KMS-11 (cell line): ENCODE measurements around the gene SLC29A3.

Experiments used
- H2AFZ ChIP-seq: fragments of 200-600 bp; sonication (generic); 2 replicates; pipeline ENCODE4 v1.6.1; 2016; ENCODE audit warnings: antibody characterized with exemption, mixed run types, low read depth
- H3K27ac ChIP-seq: fragments of 200-600 bp; sonication (generic); 2 replicates; pipeline ENCODE4 v1.6.1; 2016; ENCODE audit warnings: mild to moderate bottlenecking, mixed run types
- H3K27me3 ChIP-seq: fragments of 200-600 bp; sonication (generic); 2 replicates; pipeline ENCODE4 v1.6.1; 2017; ENCODE audit warnings: mild to moderate bottlenecking, low read depth, mixed run types, moderate library complexity; ENCODE audit not compliant: insufficient read depth
- H3K36me3 ChIP-seq: fragments of 200-600 bp; sonication (generic); 2 replicates; pipeline ENCODE4 v1.6.1; 2017; ENCODE audit warnings: mild to moderate bottlenecking, mixed run types; ENCODE audit not compliant: insufficient read depth
- H3K4me1 ChIP-seq: fragments of 200-600 bp; sonication (generic); 2 replicates; pipeline ENCODE4 v1.6.1; 2016; ENCODE audit warnings: mild to moderate bottlenecking, low read depth, mixed run types; ENCODE audit not compliant: poor library complexity, severe bottlenecking
- H3K4me2 ChIP-seq: fragments of 200-600 bp; sonication (generic); 2 replicates; pipeline ENCODE4 v1.7.0; 2016; ENCODE audit warnings: mild to moderate bottlenecking, mixed run types
- H3K4me3 ChIP-seq: fragments of 200-600 bp; sonication (generic); IDR thresholded peaks from 2 replicates; pipeline ENCODE4 v1.6.1; 2017; ENCODE audit warnings: low read depth, low read length, mixed read lengths; ENCODE audit not compliant: insufficient read depth
- H3K79me2 ChIP-seq: fragments of 200-600 bp; sonication (generic); 2 replicates; pipeline ENCODE4 v1.6.1; 2016; ENCODE audit warnings: low read depth, mixed run types; ENCODE audit not compliant: insufficient read depth
- H3K9ac ChIP-seq: fragments of 200-600 bp; sonication (generic); 2 replicates; pipeline ENCODE4 v1.6.1; 2016; ENCODE audit warnings: mild to moderate bottlenecking, mixed run types
- H4K20me1 ChIP-seq: fragments of 200-600 bp; sonication (generic); 2 replicates; pipeline ENCODE4 v1.6.1; 2016; ENCODE audit warnings: mild to moderate bottlenecking, mixed run types; ENCODE audit not compliant: insufficient read depth
- TF ChIP-seq, protein P1 (sequence below): fragments of 200-600 bp; sonication (generic); conservative IDR thresholded peaks from 2 replicates; pipeline ENCODE4 v1.6.1; 2017; ENCODE audit warnings: low read depth, mild to moderate bottlenecking, antibody characterized with exemption, low read length, moderate library complexity, mixed read lengths

SLC29A3 gene

DNA sequence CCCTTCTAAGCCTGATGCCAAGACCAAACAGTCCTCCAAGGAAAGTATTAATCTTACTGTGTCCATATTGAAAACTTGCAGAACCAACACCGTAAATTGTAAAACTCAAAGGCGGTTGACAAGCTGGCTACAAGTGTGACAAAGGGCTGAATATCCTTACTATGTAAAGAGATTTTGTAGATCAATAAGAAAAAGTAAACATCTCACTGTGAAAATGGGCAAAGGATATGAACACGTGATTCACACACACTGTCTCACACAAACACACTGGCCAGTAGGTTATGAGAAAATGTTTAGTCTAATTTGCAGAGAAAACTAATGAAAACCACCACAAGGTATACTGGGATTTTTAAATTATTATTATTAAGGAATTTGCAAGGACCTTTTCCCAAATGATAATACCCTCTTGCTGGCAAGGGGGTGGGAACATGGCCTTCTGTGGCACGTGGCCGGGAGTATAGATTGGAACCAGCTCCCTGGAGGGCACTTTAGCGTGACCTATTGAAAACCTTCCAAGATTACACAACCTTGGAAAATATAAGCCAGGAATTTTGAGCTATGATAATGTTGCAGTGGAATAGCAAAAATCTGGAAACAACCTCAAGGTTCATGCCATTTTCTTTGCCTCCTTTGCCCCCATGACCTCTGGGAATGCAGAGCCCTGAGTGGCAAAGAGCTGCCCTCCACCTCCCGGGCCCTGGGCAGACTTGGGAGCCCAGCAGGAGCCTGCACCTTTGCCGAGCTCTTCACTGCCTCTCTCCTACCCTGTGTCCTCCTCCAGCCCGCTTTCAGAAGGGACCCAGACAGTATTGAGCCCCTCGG is 26.2 kb upstream of the SLC29A3 start:
- no peak overlapping the region for H2AFZ ChIP-seq
- no peak overlapping the region for H3K27ac ChIP-seq
- no peak overlapping the region for H3K4me2 ChIP-seq
- no peaks in the 10 kb centered on the region for H3K79me2 ChIP-seq
- peaks cover 57% of the 10 kb centered on the region; the same call in 1 of the 2 replicates for H3K27me3 ChIP-seq
- H3K4me1 ChIP-seq: no peaks in the 10 kb centered on the region
- no peak overlapping the region for H3K9ac ChIP-seq
- no peaks in the 10 kb centered on the region for H4K20me1 ChIP-seq
- H3K4me3 ChIP-seq: no peak overlapping the region
- TF ChIP-seq, protein P1, sequence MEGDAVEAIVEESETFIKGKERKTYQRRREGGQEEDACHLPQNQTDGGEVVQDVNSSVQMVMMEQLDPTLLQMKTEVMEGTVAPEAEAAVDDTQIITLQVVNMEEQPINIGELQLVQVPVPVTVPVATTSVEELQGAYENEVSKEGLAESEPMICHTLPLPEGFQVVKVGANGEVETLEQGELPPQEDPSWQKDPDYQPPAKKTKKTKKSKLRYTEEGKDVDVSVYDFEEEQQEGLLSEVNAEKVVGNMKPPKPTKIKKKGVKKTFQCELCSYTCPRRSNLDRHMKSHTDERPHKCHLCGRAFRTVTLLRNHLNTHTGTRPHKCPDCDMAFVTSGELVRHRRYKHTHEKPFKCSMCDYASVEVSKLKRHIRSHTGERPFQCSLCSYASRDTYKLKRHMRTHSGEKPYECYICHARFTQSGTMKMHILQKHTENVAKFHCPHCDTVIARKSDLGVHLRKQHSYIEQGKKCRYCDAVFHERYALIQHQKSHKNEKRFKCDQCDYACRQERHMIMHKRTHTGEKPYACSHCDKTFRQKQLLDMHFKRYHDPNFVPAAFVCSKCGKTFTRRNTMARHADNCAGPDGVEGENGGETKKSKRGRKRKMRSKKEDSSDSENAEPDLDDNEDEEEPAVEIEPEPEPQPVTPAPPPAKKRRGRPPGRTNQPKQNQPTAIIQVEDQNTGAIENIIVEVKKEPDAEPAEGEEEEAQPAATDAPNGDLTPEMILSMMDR: no peak
- H3K36me3 ChIP-seq: no peaks in the 10 kb centered on the region

DNA sequence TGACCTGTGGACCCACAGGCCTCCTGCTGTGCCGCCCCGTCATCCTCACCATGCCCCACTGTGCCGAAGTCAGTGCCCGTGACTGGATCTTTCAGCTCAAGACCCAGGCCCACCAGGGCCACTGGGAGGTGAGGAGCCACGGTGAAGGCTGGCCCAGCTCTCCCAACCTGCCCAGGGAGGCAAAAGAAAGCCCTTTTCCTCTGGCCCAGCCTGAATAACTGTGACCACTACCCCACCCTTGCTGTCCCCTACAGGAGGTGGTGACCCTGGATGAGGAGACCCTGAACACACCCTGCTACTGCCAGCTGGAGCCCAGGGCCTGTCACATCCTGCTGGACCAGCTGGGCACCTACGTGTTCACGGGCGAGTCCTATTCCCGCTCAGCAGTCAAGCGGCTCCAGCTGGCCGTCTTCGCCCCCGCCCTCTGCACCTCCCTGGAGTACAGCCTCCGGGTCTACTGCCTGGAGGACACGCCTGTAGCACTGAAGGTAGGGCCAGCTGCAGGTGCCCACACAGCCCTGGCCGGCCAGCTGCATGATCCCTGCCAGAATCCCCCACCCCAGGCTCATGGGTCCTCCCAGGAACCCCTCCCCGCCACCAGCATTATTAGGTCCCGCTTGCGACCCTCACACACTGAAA is 25.5 kb upstream of the SLC29A3 start:
- H3K27ac ChIP-seq: no peak overlapping the region
- no peaks in the 10 kb centered on the region for H4K20me1 ChIP-seq
- no peak overlapping the region for H3K4me3 ChIP-seq
- peaks cover 57% of the 10 kb centered on the region; the same call in 1 of the 2 replicates for H3K27me3 ChIP-seq
- H3K4me2 ChIP-seq: no peak overlapping the region
- no peaks in the 10 kb centered on the region for H3K79me2 ChIP-seq
- no peaks in the 10 kb centered on the region for H3K36me3 ChIP-seq
- TF ChIP-seq, protein P1: no peak
- no peaks in the 10 kb centered on the region for H3K4me1 ChIP-seq
- no peak overlapping the region for H3K9ac ChIP-seq
- no peak overlapping the region for H2AFZ ChIP-seq

DNA sequence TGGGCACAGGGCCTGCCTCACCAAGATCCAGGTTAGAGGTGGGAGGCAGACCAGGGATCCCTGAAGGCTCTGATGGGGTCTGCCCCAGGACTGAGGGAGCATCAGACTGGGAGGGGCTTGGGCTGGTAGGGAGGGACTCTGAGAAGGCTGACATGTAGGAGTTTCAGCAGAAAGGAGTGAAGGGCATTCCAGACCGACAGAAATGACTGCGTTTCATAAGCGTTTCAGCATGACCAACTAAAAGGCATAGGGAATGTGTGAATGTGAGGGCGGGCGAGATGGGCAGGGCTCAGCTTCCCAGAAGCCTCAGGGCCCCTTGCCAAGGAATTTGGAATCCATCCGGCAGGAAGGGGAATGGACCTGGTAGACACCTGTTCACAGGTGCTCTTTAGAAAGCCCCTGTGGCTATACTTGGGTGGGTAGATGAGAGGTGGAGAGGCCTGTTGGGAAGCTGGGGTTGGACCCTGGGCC is 24.9 kb upstream of the SLC29A3 start:
- peaks cover 58% of the 10 kb centered on the region; the same call in 1 of the 2 replicates for H3K27me3 ChIP-seq
- H3K4me2 ChIP-seq: no peak overlapping the region
- no peak overlapping the region for H3K9ac ChIP-seq
- H3K79me2 ChIP-seq: no peaks in the 10 kb centered on the region
- no peaks in the 10 kb centered on the region for H3K36me3 ChIP-seq
- no peaks in the 10 kb centered on the region for H3K4me1 ChIP-seq
- no peaks in the 10 kb centered on the region for H4K20me1 ChIP-seq
- H3K27ac ChIP-seq: no peak overlapping the region
- no peak overlapping the region for H2AFZ ChIP-seq
- TF ChIP-seq, protein P1: no peak
- H3K4me3 ChIP-seq: no peak overlapping the region

DNA sequence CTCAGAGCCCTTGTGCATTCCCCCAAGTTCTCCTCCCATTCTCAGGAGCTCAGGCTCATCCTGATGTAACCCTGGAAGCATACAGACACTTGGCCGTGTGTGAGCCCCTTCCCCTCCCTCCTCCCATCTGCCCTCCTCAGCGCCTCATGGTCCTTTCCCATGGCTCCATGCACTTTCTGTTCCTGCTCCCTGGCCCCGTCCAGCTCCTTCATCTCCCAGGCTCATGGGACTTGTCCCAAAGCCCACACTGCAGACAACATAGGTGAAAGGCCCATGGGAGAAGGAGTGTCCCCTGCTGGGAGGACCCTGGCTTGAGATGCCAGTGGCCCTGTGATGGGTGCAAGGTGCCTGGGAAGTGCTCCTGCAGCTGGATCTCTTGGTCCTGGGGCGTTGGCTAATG is 24.2 kb upstream of the SLC29A3 start:
- Histone ChIP-seq H3K79me2 (no peaks in the 10 kb centered on the region), H3K9ac (no peak overlapping the region), H3K4me1 (no peaks in the 10 kb centered on the region), H3K27ac (no peak overlapping the region), H3K4me2 (no peak overlapping the region), H3K4me3 (no peak overlapping the region), H4K20me1 (no peaks in the 10 kb centered on the region), H2AFZ (no peak overlapping the region), H3K36me3 (no peaks in the 10 kb centered on the region), H3K27me3 (peaks cover 53% of the 10 kb centered on the region; the same call in 1 of the 2 replicates)
- TF ChIP-seq, protein P1: no peak
